ENCODE data around the gene DHFR2. TPM values are rescaled to one million over a fixed set of nuclear protein-coding genes. Genes with fewer than 3 reads are reported as not detected.

Gene DHFR2
- total RNA-seq, 4 donors from 2014 or later = 3.3 to 5.9 (median 4.8) TPM

- Histone ChIP-seq H3K27ac (replicated peaks in 1 of 4) (no peak overlapping the region), H3K4me1 (no peaks in the 10 kb centered on the region), H3K9me3 (no peaks in the 10 kb centered on the region), H3K36me3 (peaks cover 0 to 3% (median 0%) of the 10 kb centered on the region in 4 donors), H3K27me3 (no peaks in the 10 kb centered on the region), H3K4me3 (no peak overlapping the region)
- no peak for DNase-seq (ENCODE audit: extremely low spot score)
- TF ChIP-seq POLR2AphosphoS5 (IDR thresholded peaks at IDR 0.05) (no peak), EP300 (IDR thresholded peaks at IDR 0.05) (no peak), POLR2A (IDR thresholded peaks at IDR 0.05; ENCODE audit: low read depth) (no peak)
- TF ChIP-seq, protein P1, sequence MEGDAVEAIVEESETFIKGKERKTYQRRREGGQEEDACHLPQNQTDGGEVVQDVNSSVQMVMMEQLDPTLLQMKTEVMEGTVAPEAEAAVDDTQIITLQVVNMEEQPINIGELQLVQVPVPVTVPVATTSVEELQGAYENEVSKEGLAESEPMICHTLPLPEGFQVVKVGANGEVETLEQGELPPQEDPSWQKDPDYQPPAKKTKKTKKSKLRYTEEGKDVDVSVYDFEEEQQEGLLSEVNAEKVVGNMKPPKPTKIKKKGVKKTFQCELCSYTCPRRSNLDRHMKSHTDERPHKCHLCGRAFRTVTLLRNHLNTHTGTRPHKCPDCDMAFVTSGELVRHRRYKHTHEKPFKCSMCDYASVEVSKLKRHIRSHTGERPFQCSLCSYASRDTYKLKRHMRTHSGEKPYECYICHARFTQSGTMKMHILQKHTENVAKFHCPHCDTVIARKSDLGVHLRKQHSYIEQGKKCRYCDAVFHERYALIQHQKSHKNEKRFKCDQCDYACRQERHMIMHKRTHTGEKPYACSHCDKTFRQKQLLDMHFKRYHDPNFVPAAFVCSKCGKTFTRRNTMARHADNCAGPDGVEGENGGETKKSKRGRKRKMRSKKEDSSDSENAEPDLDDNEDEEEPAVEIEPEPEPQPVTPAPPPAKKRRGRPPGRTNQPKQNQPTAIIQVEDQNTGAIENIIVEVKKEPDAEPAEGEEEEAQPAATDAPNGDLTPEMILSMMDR (IDR thresholded peaks at IDR 0.05) = no peak
- WGBS = 94% methylated on average over 3 of the region's 3 CpGs
- intact Hi-C loops (cut with DNase I) = no loop called here
Observed at GRCh38 chr3:94024385-94024784, 38.3 kb downstream of the DHFR2 start.

DNA sequence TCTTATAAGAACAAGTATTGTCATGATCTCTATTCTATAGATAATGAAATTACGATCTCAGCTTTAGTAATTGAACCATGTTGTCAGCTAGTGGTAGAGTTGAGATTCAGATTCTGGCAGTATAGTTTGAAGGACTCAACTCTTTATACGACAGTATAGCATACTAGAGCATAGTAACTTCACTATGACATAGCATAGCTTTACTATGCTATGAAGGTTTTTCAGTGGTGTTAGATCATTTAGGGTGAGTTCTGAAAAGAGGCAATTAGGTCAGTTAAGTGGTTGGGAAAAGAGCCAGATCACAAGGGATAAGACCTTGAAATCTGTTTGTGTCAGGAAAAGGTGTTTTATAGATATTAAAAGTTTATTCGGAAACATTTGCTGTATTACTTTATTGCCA, 42.4 kb downstream of the DHFR2 start:
- no peaks in the 10 kb centered on the region for H3K9me3 ChIP-seq
- H3K4me3 ChIP-seq = no peak overlapping the region
- no peak for TF ChIP-seq POLR2A (IDR thresholded peaks at IDR 0.05; ENCODE audit: low read depth)
- no peak for TF ChIP-seq EP300 (IDR thresholded peaks at IDR 0.05)
- TF ChIP-seq POLR2AphosphoS5 (IDR thresholded peaks at IDR 0.05) = no peak
- TF ChIP-seq, protein P1 (IDR thresholded peaks at IDR 0.05) = no peak
- no peaks in the 10 kb centered on the region for H3K4me1 ChIP-seq
- H3K36me3 ChIP-seq = peaks cover 0 to 3% (median 0%) of the 10 kb centered on the region in 4 donors
- intact Hi-C loops (cut with DNase I) = no loop called here
- WGBS = 94% methylated on average over 3 of the region's 3 CpGs
- no peak overlapping the region for H3K27ac ChIP-seq (replicated peaks in 1 of 4)
- no peaks in the 10 kb centered on the region for H3K27me3 ChIP-seq
- DNase-seq (ENCODE audit: extremely low spot score) = no peak

- Histone ChIP-seq H3K36me3 (peaks cover 0 to 3% (median 0%) of the 10 kb centered on the region in 4 donors), H3K27me3 (no peaks in the 10 kb centered on the region), H3K4me1 (no peaks in the 10 kb centered on the region), H3K4me3 (no peak overlapping the region), H3K27ac (replicated peaks in 1 of 4) (no peak overlapping the region), H3K9me3 (no peaks in the 10 kb centered on the region)
- intact Hi-C loops (cut with DNase I) = no loop called here
- no peak for DNase-seq (ENCODE audit: extremely low spot score)
- WGBS = 84% methylated on average over 2 of the region's 2 CpGs
- TF ChIP-seq POLR2A (IDR thresholded peaks at IDR 0.05; ENCODE audit: low read depth) (no peak), POLR2AphosphoS5 (IDR thresholded peaks at IDR 0.05) (no peak), EP300 (IDR thresholded peaks at IDR 0.05) (no peak)
- TF ChIP-seq, protein P1 (IDR thresholded peaks at IDR 0.05) = no peak
Observed at GRCh38 chr3:94019659-94020058, 43.1 kb downstream of the DHFR2 start.

DNA sequence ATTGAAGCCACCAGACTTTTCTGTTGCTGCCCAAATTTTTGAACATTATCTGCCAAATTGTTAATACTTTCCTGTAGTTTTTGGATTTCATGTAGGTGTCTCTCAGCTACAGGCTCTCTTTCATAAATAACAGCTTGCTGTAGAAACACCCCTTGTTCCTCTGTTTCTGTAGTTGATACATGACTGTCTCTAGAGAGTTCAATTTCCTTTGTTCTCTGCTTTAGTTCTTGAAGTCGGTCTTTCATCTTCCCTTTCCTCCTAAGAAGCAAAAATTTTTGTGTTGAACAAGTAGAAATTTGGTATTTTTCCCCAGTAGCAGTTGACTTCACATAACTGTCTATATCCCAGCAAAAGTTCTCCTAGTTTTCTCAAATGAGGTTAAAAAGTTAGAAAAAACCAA, 47.7 kb downstream of the DHFR2 start:
- intact Hi-C loops (cut with DNase I) = no loop called here
- Histone ChIP-seq H3K36me3 (no peaks in the 10 kb centered on the region), H3K9me3 (no peaks in the 10 kb centered on the region), H3K4me1 (no peaks in the 10 kb centered on the region), H3K27me3 (no peaks in the 10 kb centered on the region), H3K4me3 (no peak overlapping the region), H3K27ac (replicated peaks in 1 of 4) (no peak overlapping the region)
- TF ChIP-seq EP300 (IDR thresholded peaks at IDR 0.05) (no peak), POLR2A (IDR thresholded peaks at IDR 0.05; ENCODE audit: low read depth) (no peak), POLR2AphosphoS5 (IDR thresholded peaks at IDR 0.05) (no peak)
- TF ChIP-seq, protein P1 (IDR thresholded peaks at IDR 0.05) = no peak
- WGBS = 89% methylated on average over 1 of the region's 1 CpG
- DNase-seq (ENCODE audit: extremely low spot score) = no peak

GRCh38 chr3:94012185-94012584, 50.5 kb downstream of the DHFR2 start:
- H3K36me3 ChIP-seq = no peaks in the 10 kb centered on the region
- TF ChIP-seq, protein P1 (IDR thresholded peaks at IDR 0.05) = no peak
- TF ChIP-seq POLR2AphosphoS5 (IDR thresholded peaks at IDR 0.05) (no peak), POLR2A (IDR thresholded peaks at IDR 0.05; ENCODE audit: low read depth) (no peak), EP300 (IDR thresholded peaks at IDR 0.05) (no peak)
- H3K4me3 ChIP-seq = no peak overlapping the region
- peaks cover 0 to 9% (median 7%) of the 10 kb centered on the region in 4 donors for H3K4me1 ChIP-seq
- 76% methylated on average over 1 of the region's 1 CpG for WGBS
- H3K27ac ChIP-seq (replicated peaks in 1 of 4) = no peak overlapping the region
- intact Hi-C loops (cut with DNase I) = no loop called here
- no peak for DNase-seq (ENCODE audit: extremely low spot score)
- H3K9me3 ChIP-seq = no peaks in the 10 kb centered on the region
- no peaks in the 10 kb centered on the region for H3K27me3 ChIP-seq
